GM18867 (cell line): Measurements from ENCODE around the gene WNT2B.
"Not testable (repeated sequence)": the region's sequence is repeated elsewhere in the genome, so short reads cannot be mapped to it uniquely, and the experiment has no call there.

Experiments used
- ATAC-seq: cut with Tn5 transposase; IDR thresholded peaks from one replicate; pipeline ENCODE4 v1.9.1; 2021; ENCODE audit warnings: mild to moderate bottlenecking, moderate library complexity; ENCODE audit not compliant: unreplicated experiment

WNT2B gene

DNA sequence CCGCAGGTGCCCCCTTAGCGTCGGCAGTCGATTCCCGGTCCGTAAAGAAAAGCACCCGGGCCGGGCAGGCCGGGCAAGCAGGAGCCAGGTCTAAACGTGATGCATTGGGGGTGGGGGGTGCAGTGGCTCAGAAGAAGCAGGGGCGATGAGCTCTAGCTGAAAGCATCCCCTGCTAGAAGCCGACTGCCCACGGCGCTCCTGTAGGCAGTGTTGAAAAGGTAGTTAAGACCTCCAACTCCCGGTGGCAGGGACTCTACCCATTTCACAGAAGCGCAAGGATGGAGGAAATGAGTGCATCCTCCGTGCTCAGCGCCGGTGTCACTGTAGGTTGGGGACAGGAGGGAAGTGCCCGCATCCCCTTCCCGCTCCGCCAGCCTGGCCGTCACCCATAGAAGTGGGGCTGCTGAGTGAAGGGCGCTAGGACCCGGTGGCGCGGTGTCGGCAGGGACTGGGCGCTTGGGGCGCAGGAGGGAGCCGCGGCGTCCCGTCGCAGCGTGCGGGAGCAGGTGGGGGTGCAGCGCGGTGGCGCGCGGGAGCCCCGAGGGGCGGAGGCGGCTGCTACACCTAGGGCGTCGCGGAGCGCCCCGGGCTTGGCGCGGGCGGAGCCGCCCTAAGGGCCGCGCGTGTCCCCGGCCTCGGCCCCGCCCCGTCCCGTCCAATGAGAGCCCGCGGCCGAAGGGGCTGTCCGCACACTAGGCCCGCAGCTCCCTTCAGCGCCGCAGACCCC, at the start of gene WNT2B:
TSS of gene WNT2B (plus strand) at position 688 of the 727 bp plus-strand sequence. CDS start 298 bp downstream, outside the sequence.
- peak; percentile 81 for ATAC-seq

DNA sequence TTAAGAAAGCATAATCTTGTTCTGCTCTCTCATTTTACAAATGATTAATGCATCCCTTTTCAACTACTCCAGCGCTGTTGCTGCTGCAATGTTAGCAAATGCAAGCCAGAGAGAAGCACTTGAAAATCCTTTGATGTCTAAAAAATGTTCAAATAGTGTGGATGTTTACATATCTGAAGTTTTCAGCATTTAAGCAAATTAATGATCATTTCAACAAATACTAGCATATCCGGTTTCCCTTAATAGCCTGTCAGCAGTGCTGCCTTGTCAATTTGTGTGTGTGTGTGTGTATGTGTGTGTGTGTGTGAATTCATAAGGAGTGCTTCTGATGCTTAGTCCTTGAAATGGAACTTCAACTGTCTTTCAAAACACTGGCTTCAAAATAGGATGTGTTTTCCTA, 48.1 kb upstream of the WNT2B start:
- ATAC-seq = no peak

DNA sequence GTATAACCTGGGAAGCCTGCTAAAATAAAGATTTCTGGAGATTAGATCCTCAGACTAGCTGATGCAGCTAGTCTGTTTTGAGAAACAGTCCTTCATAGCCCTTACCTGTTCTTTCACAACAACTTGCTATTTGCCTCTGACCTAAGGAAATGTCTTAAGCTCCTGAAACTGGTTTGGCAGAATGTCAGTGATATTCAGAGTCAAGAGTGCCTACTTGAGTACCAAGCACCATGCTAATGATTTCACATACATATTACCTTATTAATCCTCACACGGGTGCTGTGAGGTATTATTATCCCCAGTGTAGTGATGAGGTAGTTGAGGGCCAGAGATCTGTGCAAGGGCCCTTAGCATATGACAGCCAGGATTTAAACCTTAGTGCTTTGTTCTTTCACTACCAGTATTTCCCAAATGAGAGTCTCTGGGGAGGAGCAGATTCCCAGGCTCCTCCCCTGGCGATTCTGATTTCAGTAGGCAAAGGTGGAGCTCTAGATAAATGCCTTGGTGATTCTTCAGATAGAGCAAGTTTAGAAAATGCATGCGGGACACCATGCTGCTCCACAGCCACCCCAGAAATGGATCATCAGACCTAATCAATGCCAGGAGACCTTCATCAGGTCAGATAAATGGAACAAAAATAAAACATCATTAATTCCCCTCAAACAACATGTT, 47.4 kb upstream of the WNT2B start:
- no peak for ATAC-seq

DNA sequence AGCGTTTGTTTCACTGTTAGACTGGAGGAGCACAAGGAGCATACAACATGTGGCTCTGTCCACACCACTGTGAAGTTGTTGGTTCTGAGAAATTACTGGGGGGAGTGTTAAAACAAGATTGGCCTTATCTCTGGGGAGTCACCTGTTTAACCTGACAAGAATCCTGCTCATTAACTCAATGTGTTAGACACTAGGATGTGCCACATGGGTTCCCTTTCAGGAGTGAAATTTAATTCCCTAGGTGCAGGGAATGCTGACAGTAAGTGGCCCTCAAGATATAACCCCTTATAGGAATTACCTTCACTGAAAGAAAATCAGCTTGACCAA, 45.8 kb upstream of the WNT2B start:
- no peak for ATAC-seq

DNA sequence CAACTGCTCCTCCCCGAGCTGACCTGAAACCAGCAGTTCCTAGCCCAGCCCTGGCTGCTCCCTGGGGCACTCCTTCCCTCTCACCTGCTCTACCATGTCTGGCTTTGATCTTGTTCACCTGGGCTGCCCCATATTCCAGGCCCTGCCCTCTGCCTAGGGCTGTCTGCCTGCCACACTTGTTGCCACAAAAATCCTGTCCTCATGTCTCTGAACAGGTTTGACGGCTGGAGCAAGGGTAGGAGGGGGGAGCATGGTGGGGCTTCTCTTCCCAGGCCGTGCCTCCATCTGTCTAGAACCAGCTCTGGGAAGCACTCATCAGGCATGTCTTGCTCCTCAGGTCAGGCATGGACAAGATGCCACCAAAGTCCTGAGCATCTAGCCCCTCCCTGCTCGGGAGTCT, 44.3 kb upstream of the WNT2B start:
- ATAC-seq = no peak

DNA sequence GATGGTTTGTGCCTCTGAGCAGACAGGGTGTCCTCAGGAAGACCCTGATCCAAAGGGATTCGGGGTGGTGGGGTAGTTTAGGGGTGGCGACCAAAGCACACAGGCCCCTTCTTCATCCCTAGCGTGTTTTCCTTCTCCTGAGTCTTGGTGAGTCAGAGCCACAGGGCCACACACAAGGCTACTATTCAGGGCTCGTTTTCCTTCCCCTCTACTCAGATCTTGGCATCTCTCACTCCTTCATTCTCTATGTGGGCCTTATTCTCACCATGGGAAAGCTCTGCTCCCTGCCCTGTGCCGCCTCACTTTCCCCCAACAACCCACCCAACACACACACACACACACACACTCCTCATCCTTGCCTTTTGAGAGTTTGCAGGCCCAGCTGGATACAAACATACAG, 43.6 kb upstream of the WNT2B start:
- no peak for ATAC-seq

DNA sequence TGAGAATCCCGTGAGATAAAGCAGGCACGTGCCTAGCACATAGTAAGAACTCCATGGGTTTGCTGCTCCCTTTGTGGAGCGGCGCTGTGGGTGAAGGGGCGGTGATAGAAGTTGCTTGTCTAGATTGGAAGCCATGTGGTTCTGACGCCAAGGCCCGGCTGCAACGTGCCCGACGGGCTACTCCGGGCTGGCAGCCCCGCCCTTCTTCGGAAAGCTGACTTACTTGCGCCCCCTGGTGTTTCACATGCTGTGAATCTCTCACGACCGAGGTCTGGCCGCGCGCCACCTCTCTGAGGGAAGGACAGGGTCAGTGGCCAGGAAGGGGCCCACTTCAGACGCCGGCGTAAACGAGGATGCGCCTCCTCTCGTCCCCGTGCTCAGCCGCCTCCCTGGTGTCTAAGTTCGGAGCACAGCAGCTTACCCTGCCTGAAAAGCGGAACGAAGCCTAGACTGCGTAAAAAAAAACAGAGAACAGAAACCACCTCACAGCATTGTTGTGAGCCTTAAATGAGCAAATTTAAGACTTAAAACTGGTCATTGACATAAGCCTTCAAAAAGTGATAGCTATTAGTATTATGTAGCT, 42.6 kb upstream of the WNT2B start:
- peak; percentile 90 for ATAC-seq

DNA sequence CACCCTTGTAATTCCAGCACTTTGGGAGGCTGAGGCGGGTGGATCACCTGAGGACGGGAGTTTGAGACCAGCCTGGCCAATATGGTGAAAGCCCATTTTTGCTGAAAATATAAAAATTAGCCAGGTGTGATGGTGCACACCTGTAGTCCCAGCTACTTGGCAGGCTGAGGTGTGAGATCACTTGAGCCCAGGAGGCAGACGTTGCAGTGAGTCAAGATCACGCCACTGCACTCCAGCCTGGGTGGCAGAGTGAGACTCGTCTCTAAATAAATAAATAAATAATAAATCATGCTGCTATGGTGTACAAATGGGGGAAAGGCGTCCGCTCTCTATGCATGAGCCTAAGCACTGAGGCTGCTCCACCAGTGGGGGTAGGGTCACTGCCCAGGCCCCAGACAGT, 38.4 kb upstream of the WNT2B start:
- ATAC-seq = not testable (repeated sequence)

DNA sequence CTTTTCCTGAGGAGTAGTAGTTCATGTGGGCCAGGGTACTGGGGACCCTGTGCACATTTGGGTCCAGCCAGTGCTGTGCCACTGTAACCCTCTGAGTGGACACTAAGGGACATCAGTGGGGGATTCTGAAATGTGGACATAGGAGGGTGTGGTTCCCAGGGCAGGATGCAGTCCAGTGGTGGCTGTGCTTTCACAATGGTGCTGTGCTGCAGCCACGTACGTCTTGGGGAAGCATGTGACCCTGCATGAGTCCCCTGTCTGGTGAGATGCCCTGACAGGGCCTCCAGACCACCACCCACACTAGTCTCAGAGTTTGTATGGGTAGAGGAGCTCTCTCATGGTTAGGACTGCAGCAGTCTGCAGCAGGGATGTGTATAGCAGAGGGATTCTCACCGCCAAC, 37.8 kb upstream of the WNT2B start:
- ATAC-seq = no peak

DNA sequence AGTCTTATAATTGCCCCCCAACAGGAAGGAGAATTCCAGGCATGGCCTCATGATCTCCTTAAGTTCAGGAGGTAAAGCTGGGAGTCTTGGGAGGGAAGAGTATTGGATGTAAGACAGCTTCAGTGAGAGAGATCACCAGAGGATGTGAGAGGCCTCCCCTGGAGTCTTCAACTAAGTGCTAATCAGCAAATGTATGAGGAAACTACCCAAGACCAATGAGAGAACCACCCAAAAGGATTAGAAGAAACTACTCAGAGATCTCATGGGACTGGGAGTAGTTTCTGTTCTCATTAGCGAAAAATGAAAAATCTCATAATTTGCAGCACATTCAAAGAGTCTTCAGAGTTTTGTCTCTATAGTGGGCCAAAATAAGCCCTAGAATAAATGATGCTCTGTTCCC, 36.6 kb upstream of the WNT2B start:
- ATAC-seq = no peak

DNA sequence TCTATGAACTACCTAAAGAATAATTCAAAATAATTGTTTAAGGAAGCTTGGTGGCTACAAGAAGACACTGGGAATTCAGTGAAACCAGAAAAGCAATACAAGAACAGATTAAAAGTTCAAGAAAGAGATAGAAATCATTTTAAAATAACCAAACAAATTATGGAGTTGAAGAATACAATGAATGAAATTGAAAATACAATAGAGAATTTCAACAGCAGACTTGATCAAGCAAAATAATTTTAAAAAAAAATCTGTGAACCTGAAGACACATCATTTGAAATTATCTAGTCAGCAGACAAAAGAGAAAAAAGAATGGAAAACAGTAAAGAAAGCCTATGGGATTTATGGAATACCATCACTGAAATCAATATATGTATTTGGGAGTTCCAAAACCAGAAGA, 31.2 kb upstream of the WNT2B start:
- ATAC-seq = no peak

DNA sequence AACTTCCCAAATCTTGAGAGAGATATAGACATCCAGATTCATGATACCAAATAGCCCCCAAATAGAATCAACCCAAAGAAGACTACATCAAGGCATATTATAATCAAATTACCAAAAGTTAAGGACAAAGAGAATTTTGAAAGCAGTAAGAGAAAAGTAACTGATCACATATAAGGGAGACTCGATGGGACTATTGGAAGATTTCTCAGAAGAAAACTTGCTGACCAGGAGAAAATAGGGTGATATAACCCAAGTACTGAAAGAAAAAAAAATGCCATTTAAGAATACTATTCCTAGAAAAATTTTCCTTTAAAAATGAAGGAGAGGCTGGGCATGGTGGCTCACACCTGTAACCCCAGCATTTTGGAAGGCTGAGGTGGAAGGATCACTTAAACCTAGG, 30.5 kb upstream of the WNT2B start:
- no peak for ATAC-seq

DNA sequence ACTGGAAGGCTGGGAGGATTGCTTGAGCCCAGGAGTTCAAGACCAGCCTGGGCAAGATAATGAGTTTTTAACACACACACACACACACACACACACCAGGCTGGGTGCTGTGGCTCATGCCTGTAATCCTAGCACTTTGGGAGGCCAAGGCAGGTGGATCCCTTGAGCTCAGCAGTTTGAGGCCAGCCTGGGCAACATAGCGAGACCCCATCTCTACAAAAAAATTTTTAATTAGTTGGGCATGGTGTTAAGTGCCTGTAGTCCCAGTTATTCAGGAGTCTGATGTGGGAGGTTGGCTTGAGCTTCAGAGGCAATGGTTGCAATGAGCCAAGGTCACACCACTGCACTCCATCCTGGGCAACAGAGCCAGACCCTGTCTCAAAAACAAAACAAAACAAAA, 22.7 kb upstream of the WNT2B start:
- not testable (repeated sequence) for ATAC-seq

DNA sequence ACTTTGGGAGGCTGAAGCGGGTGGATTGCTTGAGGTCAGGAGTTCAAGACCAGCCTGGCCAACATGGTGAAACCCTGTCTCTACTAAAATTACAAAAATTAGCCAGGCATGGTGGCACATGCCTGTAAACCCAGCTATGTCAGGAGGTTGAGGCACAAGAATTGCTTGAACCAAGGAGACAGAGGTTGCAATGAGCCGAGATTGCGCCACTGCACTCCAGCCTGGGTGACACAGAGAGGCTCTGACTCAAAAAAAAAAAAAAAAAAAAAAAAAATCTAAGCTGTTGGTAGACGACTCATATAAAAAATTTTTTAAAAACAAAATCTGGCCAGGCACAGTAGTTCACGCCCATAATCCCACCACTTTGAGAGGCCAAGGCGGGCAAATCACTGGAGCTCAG, 21.1 kb upstream of the WNT2B start:
- not testable (repeated sequence) for ATAC-seq

DNA sequence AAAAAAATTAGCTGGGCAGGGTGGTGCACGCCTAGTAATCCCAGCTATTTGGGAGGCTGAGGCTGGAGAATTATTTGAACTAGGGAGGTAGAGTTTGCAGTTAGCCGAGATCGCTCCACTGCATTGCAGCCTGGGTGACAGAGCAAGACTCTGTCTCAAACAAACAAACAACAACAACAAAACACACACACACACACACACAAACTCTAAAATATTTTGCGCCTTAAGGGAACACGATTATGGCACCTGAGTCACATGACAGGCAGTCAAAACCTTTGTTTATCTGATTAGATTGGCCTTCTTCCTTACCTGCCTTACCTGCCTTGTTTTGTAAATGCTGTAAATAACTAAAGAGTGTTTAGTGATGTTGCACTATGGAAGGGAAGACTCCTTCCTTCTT, 20.6 kb upstream of the WNT2B start:
- ATAC-seq = no peak

DNA sequence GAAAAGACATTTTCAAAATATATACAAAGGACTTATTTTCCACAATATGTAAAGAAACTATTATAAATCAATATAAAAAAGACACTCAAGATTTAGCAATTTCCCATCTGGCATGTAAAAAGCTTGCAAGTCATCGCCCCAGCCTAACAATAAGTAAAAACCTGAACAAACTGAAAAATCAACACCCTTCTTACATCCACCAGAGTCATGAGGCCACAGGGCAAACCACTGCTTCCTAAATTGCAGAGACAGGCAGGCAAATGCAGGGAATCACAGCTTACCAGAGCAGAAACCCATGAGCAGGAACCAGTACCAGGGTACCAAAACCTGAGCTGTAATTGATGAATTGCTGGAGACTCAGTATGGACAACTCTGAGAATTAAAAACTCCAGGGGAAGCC, 16.7 kb upstream of the WNT2B start:
- ATAC-seq = no peak

DNA sequence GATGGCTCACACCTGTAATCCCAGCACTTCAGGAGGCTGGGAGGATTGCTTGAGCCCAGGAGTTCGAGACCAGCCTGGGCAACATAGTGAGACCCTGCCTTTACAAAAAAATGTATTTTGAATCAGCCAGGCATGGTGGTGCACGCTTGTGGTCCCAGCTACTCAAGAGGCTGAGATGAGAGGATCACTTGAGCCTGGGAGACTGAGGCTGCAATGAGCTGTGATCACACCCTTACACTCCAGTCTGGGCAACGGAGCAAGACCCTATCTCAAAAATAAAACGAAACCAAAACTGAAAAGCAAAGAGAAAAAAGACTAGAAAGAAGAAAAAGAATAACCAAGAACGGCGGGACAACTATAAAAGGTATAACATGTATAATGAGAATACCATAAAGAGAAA, 15.4 kb upstream of the WNT2B start:
- ATAC-seq = no peak

DNA sequence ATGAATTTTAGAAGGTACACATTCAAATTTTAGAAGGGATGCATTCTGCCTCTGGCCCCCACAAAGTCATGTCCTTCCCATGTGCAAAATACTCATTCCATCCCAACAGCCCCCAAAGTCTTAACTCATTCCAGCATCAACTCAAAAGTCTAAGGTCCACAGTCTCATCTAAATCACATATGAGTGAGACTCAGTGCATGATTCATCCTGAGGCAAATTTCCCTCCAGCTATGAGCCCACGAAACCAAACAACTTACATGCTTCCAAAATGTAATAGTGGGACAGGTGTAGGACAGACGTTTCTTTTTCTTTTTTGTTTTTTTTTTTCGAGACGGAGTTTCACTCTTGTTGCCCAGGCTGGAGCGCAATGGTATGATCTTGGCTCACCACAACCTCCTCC, 12.5 kb upstream of the WNT2B start:
- no peak for ATAC-seq

DNA sequence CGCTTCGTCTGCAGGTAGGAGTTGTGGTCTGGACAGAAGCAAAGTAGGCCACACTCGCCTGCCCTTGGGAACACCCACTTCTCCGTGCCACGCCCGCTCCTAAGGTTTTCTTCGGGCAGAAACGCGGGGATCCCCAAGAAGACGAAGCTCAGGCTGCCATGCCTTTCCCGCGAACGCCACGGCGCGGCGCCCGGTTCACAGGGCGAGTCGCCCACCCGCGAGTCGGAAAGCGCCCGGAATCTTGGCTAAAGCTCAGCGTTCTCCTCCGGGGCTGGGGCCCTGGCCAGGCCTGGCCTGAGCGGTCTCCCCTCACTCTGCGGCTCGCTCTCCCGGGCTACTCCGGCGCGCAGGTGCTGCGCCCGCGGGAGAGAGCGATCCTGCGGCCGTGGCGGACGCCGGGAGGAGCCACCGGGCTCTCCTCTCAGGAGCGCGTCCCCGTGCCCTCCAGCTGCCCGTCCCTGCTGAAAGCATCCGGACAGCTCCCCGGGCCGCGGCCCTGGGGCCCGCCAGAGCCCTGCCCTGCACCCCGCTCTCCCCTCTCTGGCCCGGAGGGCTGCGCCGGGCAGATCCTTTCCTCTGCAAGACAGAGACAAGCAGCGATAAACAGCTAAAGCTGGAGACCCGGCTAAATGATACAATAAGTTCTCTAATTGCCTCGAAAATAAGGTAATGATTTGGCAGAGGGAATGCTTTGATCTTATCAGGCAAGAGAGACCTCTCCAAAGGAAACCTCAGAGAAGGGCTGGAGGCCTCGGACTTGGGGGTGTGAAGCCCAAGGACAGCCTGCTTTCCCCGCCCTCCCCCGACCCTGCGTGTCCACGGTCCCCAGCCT, 6.7 kb upstream of the WNT2B start:
- no peak for ATAC-seq

DNA sequence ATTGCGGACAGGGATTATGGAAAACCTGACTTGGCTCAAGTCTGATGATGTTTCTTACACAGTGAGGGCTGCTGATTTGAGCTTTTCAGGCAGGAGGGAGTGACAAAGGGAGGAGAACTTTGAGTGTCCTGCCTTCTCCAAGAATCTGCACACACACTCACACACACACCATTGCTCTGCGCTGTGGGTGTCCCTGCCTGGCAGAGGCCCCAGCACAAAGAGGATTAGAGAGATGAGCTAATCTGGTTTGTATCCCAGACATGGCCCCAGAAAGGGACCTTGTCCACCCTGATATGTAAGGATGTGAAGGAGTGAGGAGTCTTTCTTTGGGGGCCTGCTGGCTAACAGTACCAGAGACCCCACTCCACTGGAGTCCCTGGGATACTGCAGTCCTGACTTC, 5.9 kb upstream of the WNT2B start:
- ATAC-seq = no peak

DNA sequence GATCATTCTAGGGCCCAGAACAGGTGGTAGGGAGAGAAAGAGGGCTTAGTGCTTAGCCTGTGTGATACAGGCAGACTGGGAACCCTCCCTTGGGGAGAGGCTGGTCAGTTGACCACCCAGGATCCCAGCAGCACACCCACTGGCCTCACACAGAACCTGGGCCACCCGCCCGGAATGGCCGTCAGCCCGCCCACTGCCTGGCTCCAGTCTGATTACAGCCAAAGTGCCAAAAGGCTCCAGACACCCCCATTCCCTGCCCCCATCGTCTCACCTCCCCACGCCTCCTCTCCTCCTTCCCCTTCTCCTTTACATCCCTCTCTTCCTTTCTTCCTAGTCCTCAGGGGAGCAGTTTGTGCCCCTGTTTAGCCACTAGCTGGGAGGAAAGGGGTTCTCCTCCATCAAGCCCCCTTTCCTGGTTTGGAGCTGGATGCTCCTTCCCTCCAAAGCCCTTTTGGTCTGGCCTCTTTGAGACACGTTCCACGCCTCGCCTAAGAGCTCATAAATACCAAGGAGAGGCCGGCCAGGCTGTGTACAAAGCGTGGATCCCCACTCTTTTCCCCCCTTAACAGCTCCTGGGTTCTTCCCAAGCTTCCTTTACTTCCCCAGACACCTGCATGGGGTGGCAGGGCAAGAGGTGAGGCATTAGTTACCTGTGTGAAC, 4.6 kb upstream of the WNT2B start:
- ATAC-seq = no peak
